GM21786 (cell line): ENCODE measurements around the gene ZNF26.

ENCODE experiments used
- ATAC-seq: cut with Tn5 transposase; IDR thresholded peaks from one replicate; pipeline ENCODE4 v1.9.1; 2021; ENCODE audit not compliant: unreplicated experiment

The ZNF26 gene

GRCh38 chr12:133058203-133059113 is 72.3 kb downstream of the ZNF26 start:
- ATAC-seq, result no peak

- ATAC-seq, result no peak
These were observed 75.8 kb downstream of the ZNF26 start for GRCh38 chr12:133061954-133062353.

DNA sequence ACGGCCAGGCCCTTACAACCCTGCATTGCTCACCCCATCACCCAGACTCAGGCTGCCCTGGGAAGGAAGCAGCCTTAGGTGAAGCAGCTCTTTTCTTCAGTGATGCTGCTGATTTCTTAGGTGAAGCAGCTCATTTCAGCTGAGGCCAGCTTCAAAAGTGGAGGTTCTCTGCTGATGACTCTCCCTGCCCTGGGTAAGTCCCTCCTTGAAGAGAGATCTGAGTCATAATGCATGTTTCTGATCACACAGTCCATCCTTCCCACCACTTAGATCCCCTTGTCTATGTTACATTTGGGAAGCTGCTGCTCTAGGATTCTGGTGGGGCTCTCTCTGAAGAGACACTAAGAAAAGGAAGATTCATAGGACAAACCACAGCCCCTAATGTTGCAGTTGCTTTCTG is 77.4 kb downstream of the ZNF26 start:
- ATAC-seq, result no peak

DNA sequence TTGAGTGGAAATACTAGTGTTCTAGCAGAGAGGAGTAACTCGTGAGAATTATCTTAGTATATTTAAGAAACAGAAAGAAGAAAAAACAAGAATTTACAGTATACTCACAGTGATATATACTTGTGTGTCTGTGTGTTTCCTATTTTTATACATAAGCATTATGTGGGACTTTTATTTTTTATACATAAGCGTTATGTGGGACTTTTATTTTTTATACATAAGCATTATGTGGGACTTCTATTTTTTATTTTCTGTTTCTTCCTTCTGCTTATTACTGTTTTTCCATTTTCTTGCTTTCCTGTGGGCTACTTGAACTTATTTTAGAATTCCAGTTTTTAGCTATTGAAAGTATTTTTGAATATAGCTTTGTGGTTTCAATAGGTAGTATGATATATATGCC is 87.7 kb downstream of the ZNF26 start:
- no peak for ATAC-seq
